LNCaP clone FGC (cell line): ENCODE measurements around the gene C3.
"Not testable (repeated sequence)": the region's sequence is repeated elsewhere in the genome, so short reads cannot be mapped to it uniquely, and the experiment has no call there.

Experiments used
- DNase-seq: peaks from one replicate; pipeline ENCODE4 v3.0.0-alpha.2; 2011; ENCODE audit warnings: low read depth
- H3K4me3 ChIP-seq: 2 replicates; pipeline ENCODE4 v1.5.1; 2011; ENCODE audit warnings: mild to moderate bottlenecking, low read depth, low read length, control low read depth
- TF ChIP-seq, protein P1 (sequence below): IDR thresholded peaks from 2 replicates; pipeline ENCODE4 v1.5.1; 2012; ENCODE audit warnings: mild to moderate bottlenecking; ENCODE audit not compliant: control insufficient read depth, insufficient read depth; ENCODE audit errors: extremely low read depth

The C3 gene

DNA sequence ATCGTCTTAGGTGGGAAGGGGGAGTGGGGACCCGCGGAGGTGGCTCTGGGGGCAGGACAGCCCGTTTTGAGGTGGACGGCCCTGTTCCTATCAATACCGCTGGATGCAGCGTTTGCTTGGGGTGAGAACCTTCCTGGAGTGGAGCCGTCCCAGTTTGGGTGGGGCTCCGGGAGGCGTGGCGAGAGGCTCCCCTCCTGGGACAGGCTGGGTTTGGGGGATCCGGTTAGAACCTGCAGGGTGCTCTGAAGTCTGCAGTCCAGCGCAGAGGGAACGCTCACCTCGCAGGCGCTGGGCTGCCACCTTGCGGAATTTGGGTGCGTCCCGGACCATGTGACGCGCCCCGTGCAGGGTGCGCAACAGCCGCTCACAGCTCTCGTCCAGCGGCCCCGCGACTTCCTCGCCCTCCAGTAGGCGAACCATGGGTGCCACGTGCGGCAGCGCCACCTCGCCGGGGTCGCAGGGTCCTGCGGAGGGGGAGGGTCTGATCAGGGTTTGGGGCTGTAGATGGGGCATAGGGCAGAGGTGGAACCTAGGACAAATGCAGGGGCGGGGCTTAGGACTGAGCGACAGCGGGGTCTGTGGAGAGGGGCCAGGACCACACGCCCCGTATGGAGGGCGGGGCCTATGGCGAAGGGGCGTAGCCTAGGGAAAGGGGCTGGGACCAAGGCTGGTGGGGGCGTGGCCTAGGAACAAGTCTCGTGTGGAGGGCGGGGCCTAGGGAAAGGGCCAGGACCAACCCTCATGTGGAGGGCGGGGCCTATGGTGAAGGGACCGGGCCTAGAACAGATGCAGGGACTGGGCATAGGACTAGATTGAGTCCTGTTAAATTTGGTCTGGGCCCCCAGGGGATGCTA is 33.0 kb upstream of the C3 start:
- no peak overlapping the region for H3K4me3 ChIP-seq
- TF ChIP-seq, protein P1, sequence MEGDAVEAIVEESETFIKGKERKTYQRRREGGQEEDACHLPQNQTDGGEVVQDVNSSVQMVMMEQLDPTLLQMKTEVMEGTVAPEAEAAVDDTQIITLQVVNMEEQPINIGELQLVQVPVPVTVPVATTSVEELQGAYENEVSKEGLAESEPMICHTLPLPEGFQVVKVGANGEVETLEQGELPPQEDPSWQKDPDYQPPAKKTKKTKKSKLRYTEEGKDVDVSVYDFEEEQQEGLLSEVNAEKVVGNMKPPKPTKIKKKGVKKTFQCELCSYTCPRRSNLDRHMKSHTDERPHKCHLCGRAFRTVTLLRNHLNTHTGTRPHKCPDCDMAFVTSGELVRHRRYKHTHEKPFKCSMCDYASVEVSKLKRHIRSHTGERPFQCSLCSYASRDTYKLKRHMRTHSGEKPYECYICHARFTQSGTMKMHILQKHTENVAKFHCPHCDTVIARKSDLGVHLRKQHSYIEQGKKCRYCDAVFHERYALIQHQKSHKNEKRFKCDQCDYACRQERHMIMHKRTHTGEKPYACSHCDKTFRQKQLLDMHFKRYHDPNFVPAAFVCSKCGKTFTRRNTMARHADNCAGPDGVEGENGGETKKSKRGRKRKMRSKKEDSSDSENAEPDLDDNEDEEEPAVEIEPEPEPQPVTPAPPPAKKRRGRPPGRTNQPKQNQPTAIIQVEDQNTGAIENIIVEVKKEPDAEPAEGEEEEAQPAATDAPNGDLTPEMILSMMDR, result no peak
- no peak for DNase-seq

- no peak overlapping the region for H3K4me3 ChIP-seq
- TF ChIP-seq, protein P1, result no peak
- DNase-seq, result no peak
Measured at GRCh38 chr19:6752256-6753177, 32.1 kb upstream of the C3 start.

DNA sequence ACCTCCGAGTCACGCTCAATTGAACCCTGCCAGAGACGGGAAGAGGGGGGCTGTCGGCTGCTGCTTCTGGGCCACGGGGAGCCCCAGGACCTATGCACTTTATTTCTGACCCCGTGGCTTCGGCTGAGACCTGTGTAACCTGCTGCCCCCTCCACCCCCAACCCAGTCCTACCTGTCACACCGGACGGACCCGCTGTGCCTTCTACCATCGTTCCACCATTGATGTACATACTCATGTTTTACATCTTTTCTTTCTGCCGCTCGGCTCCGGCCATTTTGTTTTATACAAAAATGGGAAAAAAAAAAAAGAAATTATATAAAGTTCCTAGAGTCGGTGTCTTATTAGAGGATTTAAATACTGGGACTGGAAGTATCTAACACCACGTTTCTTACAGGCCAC is 30.7 kb upstream of the C3 start:
- DNase-seq, result no peak
- TF ChIP-seq, protein P1, result no peak
- H3K4me3 ChIP-seq, result no peak overlapping the region

- H3K4me3 ChIP-seq, result no peak overlapping the region
- TF ChIP-seq, protein P1, result no peak
- DNase-seq, result no peak
Measured at GRCh38 chr19:6750062-6750461, 29.6 kb upstream of the C3 start.

- not testable (repeated sequence) for DNase-seq, H3K4me3 ChIP-seq
Measured at GRCh38 chr19:6748543-6748942, 28.1 kb upstream of the C3 start.

GRCh38 chr19:6745965-6746364 is 25.5 kb upstream of the C3 start:
- TF ChIP-seq, protein P1, result no peak
- no peak for DNase-seq
- H3K4me3 ChIP-seq, result no peak overlapping the region

DNA sequence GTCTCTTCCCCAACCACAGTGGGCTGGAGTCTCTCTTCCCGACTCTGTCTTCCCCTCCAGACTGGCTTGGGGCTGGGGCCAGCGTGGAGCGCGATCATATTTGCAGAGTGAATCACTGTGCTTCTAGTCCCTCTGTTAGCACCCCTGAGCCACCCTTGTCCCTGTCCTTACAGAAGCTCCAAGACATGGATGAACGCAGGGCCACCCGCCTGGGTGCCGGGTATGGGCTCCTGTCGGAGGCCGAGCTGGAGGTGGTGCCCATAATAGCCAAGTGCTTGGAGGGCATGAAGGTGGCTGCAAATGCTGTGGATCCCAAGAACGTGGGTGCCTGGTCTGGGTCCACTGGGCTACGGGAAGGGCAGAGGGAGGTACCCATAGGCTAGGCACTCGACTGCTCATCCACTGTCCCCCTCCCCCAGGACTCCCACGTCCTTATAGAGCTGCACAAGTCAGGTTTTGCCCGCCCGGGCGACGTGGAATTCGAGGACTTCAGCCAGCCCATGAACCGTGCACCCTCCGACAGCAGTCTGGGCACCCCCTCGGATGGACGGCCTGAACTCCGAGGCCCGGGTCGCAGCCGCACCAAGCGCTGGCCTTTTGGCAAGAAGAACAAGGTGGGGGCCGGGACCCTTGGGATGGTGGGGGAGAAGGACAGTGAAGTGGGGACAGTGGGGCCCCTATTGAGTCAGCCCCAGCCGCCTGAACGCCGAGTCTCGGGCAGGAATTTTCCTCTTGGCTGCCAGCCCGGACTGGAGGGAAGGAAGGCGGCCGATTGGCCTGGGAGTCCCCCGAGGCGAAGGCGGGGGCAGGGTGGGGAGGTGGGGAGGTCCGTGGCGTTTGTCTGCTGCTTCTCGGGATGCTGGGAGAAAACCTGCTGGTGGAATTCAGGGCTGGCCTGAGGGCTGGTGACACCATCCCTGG is 24.2 kb upstream of the C3 start:
- H3K4me3 ChIP-seq, result no peak overlapping the region
- TF ChIP-seq, protein P1, result no peak
- no peak for DNase-seq
